ENCODE measurements around the gene CDH4.
"Not testable (repeated sequence)": the region's sequence is repeated elsewhere in the genome, so short reads cannot be mapped to it uniquely, and the experiment has no call there.

Gene CDH4

DNA sequence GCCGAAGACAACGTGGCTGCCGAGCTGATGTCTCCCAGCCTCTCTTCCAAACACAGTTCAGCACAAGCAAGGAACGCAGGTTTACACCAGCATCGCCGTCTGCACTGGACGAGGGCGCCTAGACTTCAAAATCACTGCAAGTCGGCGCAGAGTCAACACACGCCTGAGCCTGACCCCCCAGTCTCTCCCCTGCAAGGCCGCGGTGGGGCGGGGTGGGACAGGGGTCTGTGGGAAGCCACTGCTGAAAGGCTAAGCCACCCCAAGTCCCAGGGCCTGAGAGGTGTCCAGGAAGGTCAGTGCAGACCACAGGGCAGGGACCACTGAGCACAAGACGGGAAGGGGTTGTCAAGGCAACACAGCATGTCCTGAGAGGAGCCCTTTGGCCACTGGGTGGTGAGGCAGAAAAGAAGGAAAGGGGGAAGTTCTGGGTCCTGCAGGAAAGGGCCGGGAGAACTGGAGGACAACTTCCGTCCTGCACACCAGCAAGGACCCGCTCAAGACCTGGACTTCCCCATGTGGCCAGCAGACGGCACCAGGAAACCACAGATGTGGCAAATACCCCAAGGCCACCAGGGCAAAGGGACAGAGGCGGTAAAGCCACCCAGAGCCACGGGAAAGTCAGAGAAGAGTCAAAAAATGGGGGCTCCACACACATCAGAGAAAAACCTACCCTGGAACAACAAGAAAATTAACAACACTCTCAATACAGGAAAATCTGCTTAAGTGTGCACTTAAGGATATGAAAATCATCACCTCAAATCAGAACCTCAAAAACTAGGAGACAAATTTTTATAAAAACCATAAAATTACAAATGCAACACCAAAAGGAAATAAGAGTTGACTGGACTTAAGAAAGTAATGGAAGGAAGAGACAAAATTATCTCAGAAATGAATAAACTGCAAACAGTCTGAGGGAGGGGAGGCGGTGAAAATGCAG is 728.9 kb downstream of the CDH4 start:
- TF ChIP-seq, protein P1, sequence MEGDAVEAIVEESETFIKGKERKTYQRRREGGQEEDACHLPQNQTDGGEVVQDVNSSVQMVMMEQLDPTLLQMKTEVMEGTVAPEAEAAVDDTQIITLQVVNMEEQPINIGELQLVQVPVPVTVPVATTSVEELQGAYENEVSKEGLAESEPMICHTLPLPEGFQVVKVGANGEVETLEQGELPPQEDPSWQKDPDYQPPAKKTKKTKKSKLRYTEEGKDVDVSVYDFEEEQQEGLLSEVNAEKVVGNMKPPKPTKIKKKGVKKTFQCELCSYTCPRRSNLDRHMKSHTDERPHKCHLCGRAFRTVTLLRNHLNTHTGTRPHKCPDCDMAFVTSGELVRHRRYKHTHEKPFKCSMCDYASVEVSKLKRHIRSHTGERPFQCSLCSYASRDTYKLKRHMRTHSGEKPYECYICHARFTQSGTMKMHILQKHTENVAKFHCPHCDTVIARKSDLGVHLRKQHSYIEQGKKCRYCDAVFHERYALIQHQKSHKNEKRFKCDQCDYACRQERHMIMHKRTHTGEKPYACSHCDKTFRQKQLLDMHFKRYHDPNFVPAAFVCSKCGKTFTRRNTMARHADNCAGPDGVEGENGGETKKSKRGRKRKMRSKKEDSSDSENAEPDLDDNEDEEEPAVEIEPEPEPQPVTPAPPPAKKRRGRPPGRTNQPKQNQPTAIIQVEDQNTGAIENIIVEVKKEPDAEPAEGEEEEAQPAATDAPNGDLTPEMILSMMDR (IDR thresholded peaks at IDR 0.05; ENCODE audit: borderline replicate concordance, control extremely low read depth, extremely low read depth, insufficient read depth, missing control alignments): peak; percentile 35
- in situ Hi-C loops (cut with MboI; ENCODE audit: low sequenced_read_pairs, unreplicated experiment): no loop called here
- DNase-seq (ENCODE audit: low spot score): no peak

DNA sequence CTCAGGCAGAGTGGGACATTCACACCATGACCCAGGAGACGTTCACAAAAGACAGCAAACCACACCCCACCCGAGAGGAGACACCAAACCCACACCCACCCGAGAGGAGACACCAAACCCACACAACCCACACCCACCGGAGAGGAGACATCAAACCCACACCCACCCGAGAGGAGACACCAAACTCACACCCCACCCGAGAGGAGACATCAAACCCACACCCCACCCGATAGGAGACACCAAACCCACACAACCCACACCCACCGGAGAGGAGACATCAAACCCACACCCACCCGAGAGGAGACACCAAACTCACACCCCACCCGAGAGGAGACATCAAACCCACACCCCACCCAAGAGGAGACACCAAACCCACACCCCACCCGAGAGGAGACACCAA is 729.6 kb downstream of the CDH4 start:
- in situ Hi-C loops (cut with MboI; ENCODE audit: low sequenced_read_pairs, unreplicated experiment): not testable (repeated sequence)

DNA sequence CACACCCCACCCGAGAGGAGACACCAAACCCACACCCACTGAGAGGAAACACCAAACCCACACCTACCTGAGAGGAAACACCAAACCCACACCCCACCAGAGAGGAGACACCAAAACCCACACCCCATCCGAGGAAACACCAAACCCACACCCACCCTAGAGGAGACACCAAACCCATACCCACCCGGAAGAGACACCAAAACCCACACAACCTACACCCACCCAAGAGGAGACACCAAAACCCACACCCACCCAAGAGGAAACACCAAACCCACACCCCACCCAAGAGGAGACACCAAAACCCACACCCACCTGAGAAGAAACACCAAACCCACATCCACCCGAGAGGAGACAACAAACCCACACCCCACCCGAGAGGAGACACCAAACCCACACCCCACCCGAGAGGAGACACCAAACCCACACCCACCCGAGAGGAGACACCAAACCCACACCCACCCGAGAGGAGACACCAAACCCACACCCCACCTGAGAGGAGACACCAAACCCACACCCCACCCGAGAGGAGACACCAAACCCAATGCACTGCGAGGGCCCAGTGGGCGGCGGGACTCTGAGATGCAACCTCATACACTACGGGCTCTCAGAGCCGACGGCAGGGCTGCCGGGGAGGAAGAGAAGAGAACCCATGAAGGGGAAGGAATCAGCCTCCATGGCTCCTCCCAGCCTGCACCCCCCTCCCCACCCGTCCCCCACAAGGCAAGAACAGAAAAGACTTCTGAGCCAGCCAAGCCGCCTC is 730.3 kb downstream of the CDH4 start:
- TF ChIP-seq, protein P1 (IDR thresholded peaks at IDR 0.05; ENCODE audit: borderline replicate concordance, control extremely low read depth, extremely low read depth, insufficient read depth, missing control alignments): no peak
- in situ Hi-C loops (cut with MboI; ENCODE audit: low sequenced_read_pairs, unreplicated experiment): no loop called here

More for the DNA sequence above, 729.6 kb downstream of the CDH4 start:
- not testable (repeated sequence) for DNase-seq (ENCODE audit: low spot score)

GRCh38 chr20:61982951-61983315 is 730.9 kb downstream of the CDH4 start:
- in situ Hi-C loops (cut with MboI; ENCODE audit: low sequenced_read_pairs, unreplicated experiment): no loop called here
- DNase-seq (ENCODE audit: low spot score): no peak
- TF ChIP-seq, protein P1 (IDR thresholded peaks at IDR 0.05; ENCODE audit: borderline replicate concordance, control extremely low read depth, extremely low read depth, insufficient read depth, missing control alignments): no peak

More for the DNA sequence above, 730.3 kb downstream of the CDH4 start:
- no peak for DNase-seq (ENCODE audit: low spot score)

GRCh38 chr20:61983965-61984364 is 731.9 kb downstream of the CDH4 start:
- TF ChIP-seq, protein P1 (IDR thresholded peaks at IDR 0.05; ENCODE audit: borderline replicate concordance, control extremely low read depth, extremely low read depth, insufficient read depth, missing control alignments): no peak
- in situ Hi-C loops (cut with MboI; ENCODE audit: low sequenced_read_pairs, unreplicated experiment): no loop called here
- no peak for DNase-seq (ENCODE audit: low spot score)

- in situ Hi-C loops (cut with MboI; ENCODE audit: low sequenced_read_pairs, unreplicated experiment); DNase-seq (ENCODE audit: low spot score): not testable (repeated sequence)
These were observed 732.4 kb downstream of the CDH4 start for GRCh38 chr20:61984431-61984830.

GRCh38 chr20:61985096-61985495 is 733.0 kb downstream of the CDH4 start:
- in situ Hi-C loops (cut with MboI; ENCODE audit: low sequenced_read_pairs, unreplicated experiment): no loop called here
- DNase-seq (ENCODE audit: low spot score): no peak
- TF ChIP-seq, protein P1 (IDR thresholded peaks at IDR 0.05; ENCODE audit: borderline replicate concordance, control extremely low read depth, extremely low read depth, insufficient read depth, missing control alignments): no peak
